ENCODE data around the gene KATNAL1.

DNA sequence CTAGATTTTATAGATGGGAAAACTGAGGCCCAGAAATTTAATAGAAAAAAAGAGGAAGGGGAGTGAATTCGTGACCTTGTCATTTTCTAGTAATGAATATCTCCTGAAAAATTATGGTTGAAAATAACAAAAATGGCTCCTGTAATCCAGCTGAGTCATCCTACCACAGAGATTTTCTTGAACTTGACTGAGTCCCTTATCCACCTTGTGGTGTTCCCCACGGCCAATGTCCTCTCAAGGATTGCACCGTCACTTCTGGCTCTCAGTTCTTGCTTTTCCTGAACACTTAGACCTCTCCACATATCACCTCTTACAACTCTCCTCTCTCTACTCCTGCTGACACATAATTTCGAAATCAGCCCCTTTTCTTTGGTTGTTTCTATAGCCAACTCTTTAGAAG, 1.2 kb upstream of the KATNAL1 start:
- TF ChIP-seq POLR2A (IDR thresholded peaks at IDR 0.05; ENCODE audit: low read depth, low read length), result no peak
- TF ChIP-seq, protein P1, sequence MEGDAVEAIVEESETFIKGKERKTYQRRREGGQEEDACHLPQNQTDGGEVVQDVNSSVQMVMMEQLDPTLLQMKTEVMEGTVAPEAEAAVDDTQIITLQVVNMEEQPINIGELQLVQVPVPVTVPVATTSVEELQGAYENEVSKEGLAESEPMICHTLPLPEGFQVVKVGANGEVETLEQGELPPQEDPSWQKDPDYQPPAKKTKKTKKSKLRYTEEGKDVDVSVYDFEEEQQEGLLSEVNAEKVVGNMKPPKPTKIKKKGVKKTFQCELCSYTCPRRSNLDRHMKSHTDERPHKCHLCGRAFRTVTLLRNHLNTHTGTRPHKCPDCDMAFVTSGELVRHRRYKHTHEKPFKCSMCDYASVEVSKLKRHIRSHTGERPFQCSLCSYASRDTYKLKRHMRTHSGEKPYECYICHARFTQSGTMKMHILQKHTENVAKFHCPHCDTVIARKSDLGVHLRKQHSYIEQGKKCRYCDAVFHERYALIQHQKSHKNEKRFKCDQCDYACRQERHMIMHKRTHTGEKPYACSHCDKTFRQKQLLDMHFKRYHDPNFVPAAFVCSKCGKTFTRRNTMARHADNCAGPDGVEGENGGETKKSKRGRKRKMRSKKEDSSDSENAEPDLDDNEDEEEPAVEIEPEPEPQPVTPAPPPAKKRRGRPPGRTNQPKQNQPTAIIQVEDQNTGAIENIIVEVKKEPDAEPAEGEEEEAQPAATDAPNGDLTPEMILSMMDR (conservative IDR thresholded peaks at IDR 0.05; ENCODE audit: low read depth, low read length), result no peak
- no peak for TF ChIP-seq RAD21 (IDR thresholded peaks at IDR 0.05; ENCODE audit: low read length)
- no peak for TF ChIP-seq CHD1 (IDR thresholded peaks at IDR 0.05; ENCODE audit: low read depth, low read length)
- TF ChIP-seq MAZ (IDR thresholded peaks at IDR 0.05; ENCODE audit: borderline replicate concordance, low read depth, low read length), result no peak
- TF ChIP-seq, protein P2, sequence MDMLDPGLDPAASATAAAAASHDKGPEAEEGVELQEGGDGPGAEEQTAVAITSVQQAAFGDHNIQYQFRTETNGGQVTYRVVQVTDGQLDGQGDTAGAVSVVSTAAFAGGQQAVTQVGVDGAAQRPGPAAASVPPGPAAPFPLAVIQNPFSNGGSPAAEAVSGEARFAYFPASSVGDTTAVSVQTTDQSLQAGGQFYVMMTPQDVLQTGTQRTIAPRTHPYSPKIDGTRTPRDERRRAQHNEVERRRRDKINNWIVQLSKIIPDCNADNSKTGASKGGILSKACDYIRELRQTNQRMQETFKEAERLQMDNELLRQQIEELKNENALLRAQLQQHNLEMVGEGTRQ (IDR thresholded peaks at IDR 0.05; ENCODE audit: low read depth, low read length), result no peak
- TF ChIP-seq, protein P3, sequence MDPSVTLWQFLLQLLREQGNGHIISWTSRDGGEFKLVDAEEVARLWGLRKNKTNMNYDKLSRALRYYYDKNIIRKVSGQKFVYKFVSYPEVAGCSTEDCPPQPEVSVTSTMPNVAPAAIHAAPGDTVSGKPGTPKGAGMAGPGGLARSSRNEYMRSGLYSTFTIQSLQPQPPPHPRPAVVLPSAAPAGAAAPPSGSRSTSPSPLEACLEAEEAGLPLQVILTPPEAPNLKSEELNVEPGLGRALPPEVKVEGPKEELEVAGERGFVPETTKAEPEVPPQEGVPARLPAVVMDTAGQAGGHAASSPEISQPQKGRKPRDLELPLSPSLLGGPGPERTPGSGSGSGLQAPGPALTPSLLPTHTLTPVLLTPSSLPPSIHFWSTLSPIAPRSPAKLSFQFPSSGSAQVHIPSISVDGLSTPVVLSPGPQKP (IDR thresholded peaks at IDR 0.05; ENCODE audit: borderline replicate concordance, low read depth, low read length), result no peak
- no peak for TF ChIP-seq RFX5 (IDR thresholded peaks at IDR 0.05; ENCODE audit: low read depth, low read length)
- TF ChIP-seq MAFK (IDR thresholded peaks at IDR 0.05; ENCODE audit: low read depth, low read length), result peak; percentile 67
- TF ChIP-seq NFE2L2 (IDR thresholded peaks at IDR 0.05; ENCODE audit: low read depth, low read length), result peak; percentile 94
- TF ChIP-seq MXI1 (IDR thresholded peaks at IDR 0.05; ENCODE audit: borderline replicate concordance, low read depth, low read length), result no peak
- TF ChIP-seq RCOR1 (IDR thresholded peaks at IDR 0.05; ENCODE audit: insufficient replicate concordance, low read length), result no peak

Data from IMR-90 (cell line).